H9 (cell line): ENCODE data around the gene POC1B. TPM values are rescaled to one million over a fixed set of nuclear protein-coding genes. Genes with fewer than 3 reads are reported as not detected.

Experiments
- DNase-seq: peaks from one replicate; pipeline ENCODE4 v3.0.0-alpha.2; 2017
- H2AFZ ChIP-seq: one replicate; pipeline ENCODE4 v1.6.1; 2013; ENCODE audit warnings: mild to moderate bottlenecking, low read length, control low read depth, moderate library complexity
- H2AK5ac ChIP-seq: 2 replicates; pipeline ENCODE4 v1.6.1; 2013; ENCODE audit warnings: low read length, control low read depth, mixed read lengths; ENCODE audit not compliant: insufficient read length
- H2BK120ac ChIP-seq: one replicate; pipeline ENCODE4 v1.6.1; 2013; ENCODE audit warnings: low read depth, mild to moderate bottlenecking, low read length, control low read depth, inconsistent platforms; ENCODE audit not compliant: poor library complexity, severe bottlenecking
- H2BK12ac ChIP-seq: 2 replicates; pipeline ENCODE4 v1.6.1; 2013; ENCODE audit warnings: low read length, control low read depth, mixed read lengths, low read depth; ENCODE audit not compliant: insufficient read length
- H2BK15ac ChIP-seq: 2 replicates; pipeline ENCODE4 v1.6.1; 2013; ENCODE audit warnings: low read depth, low read length, control low read depth
- H2BK20ac ChIP-seq: one replicate; pipeline ENCODE4 v1.6.1; 2013; ENCODE audit warnings: low read depth, mild to moderate bottlenecking, low read length, control low read depth, inconsistent platforms; ENCODE audit not compliant: poor library complexity, severe bottlenecking
- H2BK5ac ChIP-seq: 2 replicates; pipeline ENCODE4 v1.6.1; 2013; ENCODE audit warnings: low read length, control low read depth, mixed read lengths; ENCODE audit not compliant: insufficient read length
- H3K14ac ChIP-seq: 2 replicates; pipeline ENCODE4 v1.6.1; 2013; ENCODE audit warnings: low read length, control low read depth; ENCODE audit not compliant: insufficient read depth
- H3K18ac ChIP-seq: 2 replicates; pipeline ENCODE4 v1.6.1; 2013; ENCODE audit warnings: low read depth, mild to moderate bottlenecking, mixed read lengths, low read length, control low read depth; ENCODE audit not compliant: insufficient read length
- H3K23ac ChIP-seq: 2 replicates; pipeline ENCODE4 v1.6.1; 2013; ENCODE audit warnings: low read length, control low read depth, mixed read lengths, low read depth; ENCODE audit not compliant: insufficient read length
- H3K23me2 ChIP-seq: 2 replicates; pipeline ENCODE4 v1.6.1; 2013; ENCODE audit warnings: low read depth, mild to moderate bottlenecking, mixed read lengths, low read length, control low read depth; ENCODE audit not compliant: insufficient read length, poor library complexity, severe bottlenecking
- H3K27ac ChIP-seq: 2 replicates; pipeline ENCODE4 v1.5.1; 2013; ENCODE audit warnings: low read length, control low read depth, mixed read lengths, low read depth; ENCODE audit not compliant: insufficient read length
- H3K27me3 ChIP-seq: 2 replicates; pipeline ENCODE4 v1.6.1; 2013; ENCODE audit warnings: low read length, control low read depth, inconsistent platforms; ENCODE audit not compliant: insufficient read depth
- H3K4ac ChIP-seq: 2 replicates; pipeline ENCODE4 v1.6.1; 2013; ENCODE audit warnings: low read depth, mild to moderate bottlenecking, control low read depth, inconsistent platforms, low read length, moderate library complexity
- H3K4me1 ChIP-seq: 2 replicates; pipeline ENCODE4 v1.6.1; 2013; ENCODE audit warnings: low read length, control low read depth, inconsistent platforms; ENCODE audit not compliant: insufficient read depth
- H3K4me2 ChIP-seq: 2 replicates; pipeline ENCODE4 v1.6.1; 2013; ENCODE audit warnings: low read length, control low read depth, mixed read lengths; ENCODE audit not compliant: insufficient read length, insufficient read depth
- H3K56ac ChIP-seq: 2 replicates; pipeline ENCODE4 v1.6.1; 2013; ENCODE audit warnings: low read depth, mild to moderate bottlenecking, mixed read lengths, low read length, control low read depth; ENCODE audit not compliant: insufficient read length
- H3K79me1 ChIP-seq: 2 replicates; pipeline ENCODE4 v1.6.1; 2013; ENCODE audit warnings: low read depth, mild to moderate bottlenecking, moderate library complexity, low read length, control low read depth, inconsistent platforms; ENCODE audit not compliant: insufficient read depth, poor library complexity, severe bottlenecking
- H3K79me2 ChIP-seq: 2 replicates; pipeline ENCODE4 v1.6.1; 2013; ENCODE audit warnings: low read length, control low read depth, inconsistent platforms; ENCODE audit not compliant: insufficient read depth
- H3K9ac ChIP-seq: 2 replicates; pipeline ENCODE4 v1.6.1; 2013; ENCODE audit warnings: low read length, control low read depth, mixed read lengths; ENCODE audit not compliant: insufficient read length; ENCODE audit errors: extremely low read depth
- H3K9me3 ChIP-seq: one replicate; pipeline ENCODE4 v1.6.1; 2013; ENCODE audit warnings: low read depth, low read length, inconsistent platforms; ENCODE audit not compliant: control insufficient read depth
- H3T11ph ChIP-seq: one replicate; pipeline ENCODE4 v1.6.1; 2013; ENCODE audit warnings: mild to moderate bottlenecking, low read length, control low read depth, inconsistent platforms
- H4K20me1 ChIP-seq: one replicate; pipeline ENCODE4 v1.6.1; 2013; ENCODE audit not compliant: control insufficient read depth, insufficient read length, insufficient read depth
- H4K5ac ChIP-seq: 2 replicates; pipeline ENCODE4 v1.6.1; 2013; ENCODE audit warnings: low read depth, mild to moderate bottlenecking, mixed read lengths, low read length, control low read depth; ENCODE audit not compliant: insufficient read length
- H4K8ac ChIP-seq: replicated peaks from 2 replicates; pipeline ENCODE4 v1.6.1; 2013; ENCODE audit warnings: low read length, control low read depth, mixed read lengths, low read depth; ENCODE audit not compliant: insufficient read length
- H4K91ac ChIP-seq: 2 replicates; pipeline ENCODE4 v1.6.1; 2013; ENCODE audit warnings: low read depth, mild to moderate bottlenecking, moderate library complexity, mixed read lengths, low read length, control low read depth; ENCODE audit not compliant: insufficient read length
- H3K27ac Mint-ChIP-seq, 3 experiments: 2 replicates in 2 of 3; 3 replicates in 1 of 3; pipeline ENCODE4 v1.8.0; 2020 to 2021; ENCODE audit warnings: mixed read lengths in 3 of 3, mild to moderate bottlenecking in 1 of 3, moderate library complexity in 1 of 3
- H3K27me3 Mint-ChIP-seq: 2 replicates; pipeline ENCODE4 v1.8.0; 2021; ENCODE audit warnings: low read depth, mild to moderate bottlenecking, moderate library complexity, mixed read lengths
- H3K36me3 Mint-ChIP-seq, 3 experiments: 2 replicates in 2 of 3; 3 replicates in 1 of 3; pipeline ENCODE4 v1.8.0; 2020 to 2021; ENCODE audit warnings: low read depth in 3 of 3, mixed read lengths in 3 of 3; ENCODE audit not compliant: insufficient read depth in 1 of 3
- H3K4me1 Mint-ChIP-seq, 2 experiments: 2 replicates each; pipeline ENCODE4 v1.8.0; 2020; ENCODE audit warnings: mixed read lengths in 2 of 2
- H3K4me3 Mint-ChIP-seq, 2 experiments: 2 replicates in 1 of 2; 3 replicates in 1 of 2; pipeline ENCODE4 v1.8.0; 2020 to 2021; ENCODE audit warnings: mild to moderate bottlenecking in 2 of 2, mixed read lengths in 2 of 2, moderate library complexity in 1 of 2
- H3K9me3 Mint-ChIP-seq, 2 experiments: 2 replicates in 1 of 2; 3 replicates in 1 of 2; pipeline ENCODE4 v1.8.0; 2020; ENCODE audit warnings: mild to moderate bottlenecking in 2 of 2, mixed read lengths in 2 of 2, moderate library complexity in 1 of 2
- CTCF ChIP-seq: fragments of 200-600 bp; sonication (generic); conservative IDR thresholded peaks from 3 replicates; pipeline ENCODE4 v1.8.0; 2021; ENCODE audit warnings: antibody characterized with exemption, mild to moderate bottlenecking
- total RNA-seq: library from RNA; stranded (reverse); gene quantifications from 2 replicates; pipeline ENCODE4 v1.2.1, GENCODE V29; 2021

The POC1B gene
- total RNA-seq, 1 experiment from 2014 or later: 12.5 TPM

- no peaks in the 10 kb centered on the region for H3K23me2 ChIP-seq
- H3K27ac ChIP-seq: no peak overlapping the region
- H2AK5ac ChIP-seq: no peak overlapping the region
- H3K4me2 ChIP-seq: no peak overlapping the region
- no peak overlapping the region for H3K23ac ChIP-seq
- H4K20me1 ChIP-seq: no peaks in the 10 kb centered on the region
- no peak overlapping the region for H2BK5ac ChIP-seq
- H2BK120ac ChIP-seq: no peak overlapping the region
- Mint-ChIP-seq H3K4me3 (no peak overlapping the region), H3K4me1 (peaks cover 6 to 8% of the 10 kb centered on the region in 2 experiments; a peak in 3 of 4 replicates), H3K27ac (no peak overlapping the region), H3K36me3 (peaks cover 0 to 5% (median 0%) of the 10 kb centered on the region in 3 experiments; a peak in 2 of 7 replicates), H3K27me3 (no peaks in the 10 kb centered on the region), H3K9me3 (peaks cover 0 to 4% of the 10 kb centered on the region in 2 experiments; a peak in 2 of 5 replicates)
- no peaks in the 10 kb centered on the region for H3K4me1 ChIP-seq
- no peak for DNase-seq
- TF ChIP-seq CTCF: no peak
- no peak overlapping the region for H4K91ac ChIP-seq
- H3K4ac ChIP-seq: no peak overlapping the region
- H2AFZ ChIP-seq: no peak overlapping the region
- no peaks in the 10 kb centered on the region for H3K79me2 ChIP-seq
- no peak overlapping the region for H2BK20ac ChIP-seq
- no peaks in the 10 kb centered on the region for H3K79me1 ChIP-seq
- H3T11ph ChIP-seq: no peak overlapping the region
- H4K8ac ChIP-seq: no peak overlapping the region
- no peak overlapping the region for H2BK12ac ChIP-seq
- no peaks in the 10 kb centered on the region for H3K9me3 ChIP-seq
- no peak overlapping the region for H4K5ac ChIP-seq
- no peak overlapping the region for H3K18ac ChIP-seq
- no peak overlapping the region for H2BK15ac ChIP-seq
- H3K14ac ChIP-seq: no peak overlapping the region
- H3K27me3 ChIP-seq: no peaks in the 10 kb centered on the region
- no peak overlapping the region for H3K56ac ChIP-seq
- H3K9ac ChIP-seq: no peak overlapping the region
Measured at GRCh38 chr12:89501793-89502192, 24.1 kb downstream of the POC1B start.
